ENCODE measurements around the gene FAM3D. TPM values are rescaled to one million over a fixed set of nuclear protein-coding genes. Genes with fewer than 3 reads are reported as not detected.
A peak's percentile ranks its signal among the peaks of the same experiment; 100 is the strongest.

FAM3D gene
- total and polyA plus RNA-seq, 4 donors: 0.09 TPM; not detected in 3

- H3K9me3 ChIP-seq (ENCODE audit: control insufficient read depth in 4 of 4, low read length in 3 of 4): no peaks in the 10 kb centered on the region
- no peaks in the 10 kb centered on the region for H3K36me3 ChIP-seq (ENCODE audit: control insufficient read depth in 4 of 4, insufficient read depth in 3 of 4, low read depth in 1 of 4, low read length in 3 of 4)
- no peak overlapping the region for H3K4me3 ChIP-seq (ENCODE audit: low read depth in 1 of 3, low read length in 3 of 3)
- H3K4me1 ChIP-seq (ENCODE audit: control insufficient read depth in 4 of 4, insufficient read depth in 4 of 4, low read length in 3 of 4): peaks cover 13 to 36% (median 32%) of the 10 kb centered on the region in 4 donors
- DNase-seq (ENCODE audit: low spot score): peak; percentile 74
- whole genome bisulfite sequencing: 10% methylated on average over 9 of the region's 9 CpGs
- H3K27ac ChIP-seq (ENCODE audit: low read depth in 1 of 2, low read length in 2 of 2): no peak overlapping the region
- no peaks in the 10 kb centered on the region for H3K27me3 ChIP-seq (ENCODE audit: control insufficient read depth in 4 of 4, insufficient read depth in 4 of 4, low read length in 3 of 4)
- H3K9ac ChIP-seq (ENCODE audit: low read depth in 1 of 2, low read length in 2 of 2): no peak overlapping the region
- TF ChIP-seq EGR1 (IDR thresholded peaks at IDR 0.05; ENCODE audit: low read depth in 2 of 2) (no peak), SP1 (IDR thresholded peaks at IDR 0.05) (no peak), RXRA (IDR thresholded peaks at IDR 0.05) (peak in 1 of 2 donors; percentile 5), CTCF (IDR thresholded peaks at IDR 0.05; ENCODE audit: low read depth, low read length, missing input control) (peak; percentile 90), RAD21 (IDR thresholded peaks at IDR 0.05) (peak; percentile 96 to 97)
Observed at GRCh38 chr3:58630076-58630709, 36.4 kb downstream of the FAM3D start.

DNA sequence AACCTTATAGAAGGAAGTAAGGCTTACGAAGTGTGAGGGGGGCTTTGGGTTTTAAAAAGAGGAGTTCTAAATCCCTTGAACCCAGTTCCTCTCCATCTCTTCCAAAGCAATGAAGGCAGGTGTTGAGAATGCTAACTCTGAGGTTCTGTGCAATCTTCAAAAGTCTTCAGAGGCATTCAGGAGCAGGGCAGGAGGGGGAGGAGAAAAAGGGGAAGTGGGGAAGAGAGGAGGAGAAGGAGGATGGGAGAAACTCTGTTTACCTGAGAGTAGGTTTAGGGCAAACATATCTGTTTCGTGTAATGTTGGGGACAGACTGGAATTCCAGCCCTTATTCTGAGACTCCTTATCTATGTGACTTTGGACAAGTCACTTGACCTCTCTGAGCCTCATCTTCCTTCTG, 36.9 kb downstream of the FAM3D start:
- no peak overlapping the region for H3K4me3 ChIP-seq (ENCODE audit: low read depth in 1 of 3, low read length in 3 of 3)
- H3K4me1 ChIP-seq (ENCODE audit: control insufficient read depth in 4 of 4, insufficient read depth in 4 of 4, low read length in 3 of 4): peaks cover 13 to 36% (median 32%) of the 10 kb centered on the region in 4 donors
- H3K27me3 ChIP-seq (ENCODE audit: control insufficient read depth in 4 of 4, insufficient read depth in 4 of 4, low read length in 3 of 4): no peaks in the 10 kb centered on the region
- H3K27ac ChIP-seq (ENCODE audit: low read depth in 1 of 2, low read length in 2 of 2): peak overlapping the region; percentile 52 to 82
- WGBS: 77% methylated on average over 2 of the region's 2 CpGs
- TF ChIP-seq RXRA (IDR thresholded peaks at IDR 0.05): no peak
- no peak overlapping the region for H3K9ac ChIP-seq (ENCODE audit: low read depth in 1 of 2, low read length in 2 of 2)
- no peak for DNase-seq (ENCODE audit: low spot score)
- H3K36me3 ChIP-seq (ENCODE audit: control insufficient read depth in 4 of 4, insufficient read depth in 3 of 4, low read depth in 1 of 4, low read length in 3 of 4): no peaks in the 10 kb centered on the region
- H3K9me3 ChIP-seq (ENCODE audit: control insufficient read depth in 4 of 4, low read length in 3 of 4): no peaks in the 10 kb centered on the region

DNA sequence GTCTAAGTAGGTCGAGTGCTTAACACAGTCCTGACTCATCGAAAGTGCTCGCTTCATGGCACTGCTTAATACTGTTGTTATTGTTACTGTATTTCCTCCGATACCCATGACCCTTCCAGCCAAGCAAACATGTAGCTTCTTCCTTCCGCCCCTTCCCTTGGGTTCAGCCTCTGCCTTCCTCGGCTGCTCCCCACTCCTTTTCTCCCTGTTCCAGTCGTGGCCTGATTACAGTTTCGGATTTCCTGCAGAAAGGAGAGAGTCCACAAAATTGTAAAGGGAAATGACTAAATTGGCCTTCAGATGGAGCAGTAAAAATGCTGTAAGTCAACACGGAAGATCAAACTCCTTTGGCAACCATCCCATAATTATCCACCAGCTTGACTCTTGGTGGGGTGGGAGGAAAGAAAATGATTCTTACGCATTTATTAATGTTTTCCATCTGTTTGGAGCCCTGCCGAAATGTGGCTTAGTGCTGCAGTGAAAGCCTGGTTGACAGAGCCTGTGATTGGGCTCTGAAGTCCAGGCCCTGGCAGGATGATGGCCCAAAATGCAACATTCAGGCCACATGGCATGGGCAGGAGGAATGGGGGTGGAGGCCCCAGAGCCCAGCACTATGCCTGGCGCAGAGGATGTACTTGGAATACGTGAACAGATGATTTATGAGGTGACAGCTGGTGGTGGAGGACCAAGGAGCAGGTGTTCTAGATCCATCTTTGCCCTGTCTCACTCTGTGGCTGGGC, 37.6 kb downstream of the FAM3D start:
- no peak overlapping the region for H3K4me3 ChIP-seq (ENCODE audit: low read depth in 1 of 3, low read length in 3 of 3)
- WGBS: 37% methylated on average over 13 of the region's 13 CpGs
- peak overlapping the region; percentile 52 to 82 for H3K27ac ChIP-seq (ENCODE audit: low read depth in 1 of 2, low read length in 2 of 2)
- no peaks in the 10 kb centered on the region for H3K36me3 ChIP-seq (ENCODE audit: control insufficient read depth in 4 of 4, insufficient read depth in 3 of 4, low read depth in 1 of 4, low read length in 3 of 4)
- TF ChIP-seq, protein P1, sequence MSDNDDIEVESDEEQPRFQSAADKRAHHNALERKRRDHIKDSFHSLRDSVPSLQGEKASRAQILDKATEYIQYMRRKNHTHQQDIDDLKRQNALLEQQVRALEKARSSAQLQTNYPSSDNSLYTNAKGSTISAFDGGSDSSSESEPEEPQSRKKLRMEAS (IDR thresholded peaks at IDR 0.05): peak; percentile 58
- TF ChIP-seq RAD21 (IDR thresholded peaks at IDR 0.05) (peak; percentile 53 to 56), EGR1 (IDR thresholded peaks at IDR 0.05; ENCODE audit: low read depth in 2 of 2) (peak in 1 of 2 donors; percentile 41), HNF4A (conservative IDR thresholded peaks at IDR 0.05) (peak; percentile 43 to 45), TAF1 (conservative IDR thresholded peaks at IDR 0.05) (no peak), SP1 (IDR thresholded peaks at IDR 0.05) (peak; percentile 31), YY1 (IDR thresholded peaks at IDR 0.05) (peak; percentile 22), RXRA (IDR thresholded peaks at IDR 0.05) (peak; percentile 11 to 23), CTCF (IDR thresholded peaks at IDR 0.05; ENCODE audit: low read depth, low read length, missing input control) (peak; percentile 11), FOXA2 (IDR thresholded peaks at IDR 0.05) (peak; percentile 55), HNF4G (IDR thresholded peaks at IDR 0.05) (no peak), JUND (IDR thresholded peaks at IDR 0.05) (no peak), FOXA1 (IDR thresholded peaks at IDR 0.05) (peak; percentile 33), NR2F2 (IDR thresholded peaks at IDR 0.05) (peak; percentile 72)
- TF ChIP-seq, protein P2, sequence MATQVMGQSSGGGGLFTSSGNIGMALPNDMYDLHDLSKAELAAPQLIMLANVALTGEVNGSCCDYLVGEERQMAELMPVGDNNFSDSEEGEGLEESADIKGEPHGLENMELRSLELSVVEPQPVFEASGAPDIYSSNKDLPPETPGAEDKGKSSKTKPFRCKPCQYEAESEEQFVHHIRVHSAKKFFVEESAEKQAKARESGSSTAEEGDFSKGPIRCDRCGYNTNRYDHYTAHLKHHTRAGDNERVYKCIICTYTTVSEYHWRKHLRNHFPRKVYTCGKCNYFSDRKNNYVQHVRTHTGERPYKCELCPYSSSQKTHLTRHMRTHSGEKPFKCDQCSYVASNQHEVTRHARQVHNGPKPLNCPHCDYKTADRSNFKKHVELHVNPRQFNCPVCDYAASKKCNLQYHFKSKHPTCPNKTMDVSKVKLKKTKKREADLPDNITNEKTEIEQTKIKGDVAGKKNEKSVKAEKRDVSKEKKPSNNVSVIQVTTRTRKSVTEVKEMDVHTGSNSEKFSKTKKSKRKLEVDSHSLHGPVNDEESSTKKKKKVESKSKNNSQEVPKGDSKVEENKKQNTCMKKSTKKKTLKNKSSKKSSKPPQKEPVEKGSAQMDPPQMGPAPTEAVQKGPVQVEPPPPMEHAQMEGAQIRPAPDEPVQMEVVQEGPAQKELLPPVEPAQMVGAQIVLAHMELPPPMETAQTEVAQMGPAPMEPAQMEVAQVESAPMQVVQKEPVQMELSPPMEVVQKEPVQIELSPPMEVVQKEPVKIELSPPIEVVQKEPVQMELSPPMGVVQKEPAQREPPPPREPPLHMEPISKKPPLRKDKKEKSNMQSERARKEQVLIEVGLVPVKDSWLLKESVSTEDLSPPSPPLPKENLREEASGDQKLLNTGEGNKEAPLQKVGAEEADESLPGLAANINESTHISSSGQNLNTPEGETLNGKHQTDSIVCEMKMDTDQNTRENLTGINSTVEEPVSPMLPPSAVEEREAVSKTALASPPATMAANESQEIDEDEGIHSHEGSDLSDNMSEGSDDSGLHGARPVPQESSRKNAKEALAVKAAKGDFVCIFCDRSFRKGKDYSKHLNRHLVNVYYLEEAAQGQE (IDR thresholded peaks at IDR 0.05): no peak
- H3K9ac ChIP-seq (ENCODE audit: low read depth in 1 of 2, low read length in 2 of 2): no peak overlapping the region
- H3K4me1 ChIP-seq (ENCODE audit: control insufficient read depth in 4 of 4, insufficient read depth in 4 of 4, low read length in 3 of 4): peaks cover 13 to 37% (median 33%) of the 10 kb centered on the region in 4 donors
- no peaks in the 10 kb centered on the region for H3K27me3 ChIP-seq (ENCODE audit: control insufficient read depth in 4 of 4, insufficient read depth in 4 of 4, low read length in 3 of 4)
- DNase-seq (ENCODE audit: low spot score): no peak
- H3K9me3 ChIP-seq (ENCODE audit: control insufficient read depth in 4 of 4, low read length in 3 of 4): no peaks in the 10 kb centered on the region
